OCI-LY1 (cell line): ENCODE data around the gene SLC12A6.

Experiments
- H2AFZ ChIP-seq: fragments of 200-600 bp; sonication (generic), shearing (Covaris generic); 2 replicates; pipeline ENCODE4 v1.6.0; 2014; ENCODE audit warnings: antibody characterized with exemption, mild to moderate bottlenecking, low read length
- H3F3A ChIP-seq: fragments of 200-600 bp; sonication (generic), shearing (Covaris generic); 2 replicates; pipeline ENCODE4 v1.6.0; 2014; ENCODE audit warnings: mild to moderate bottlenecking, antibody characterized with exemption, low read length, moderate library complexity; ENCODE audit not compliant: insufficient read depth
- H3K27ac ChIP-seq: fragments of 200-600 bp; sonication (generic); 2 replicates; pipeline ENCODE4 v1.5.1; 2014; ENCODE audit warnings: low read length, mixed run types, mild to moderate bottlenecking, low read depth; ENCODE audit not compliant: poor library complexity, severe bottlenecking
- H3K27me3 ChIP-seq: fragments of 200-600 bp; sonication (generic); 2 replicates; pipeline ENCODE4 v1.6.0; 2014; ENCODE audit warnings: antibody characterized with exemption, mild to moderate bottlenecking, low read length, moderate library complexity; ENCODE audit not compliant: insufficient read depth
- H3K36me3 ChIP-seq: fragments of 200-600 bp; sonication (generic); 2 replicates; pipeline ENCODE4 v1.6.1; 2014; ENCODE audit warnings: mild to moderate bottlenecking, antibody characterized with exemption, low read length, moderate library complexity, mixed read lengths; ENCODE audit not compliant: insufficient read depth
- H3K4me1 ChIP-seq: fragments of 200-600 bp; sonication (generic); 2 replicates; pipeline ENCODE4 v1.5.1; 2014; ENCODE audit warnings: mild to moderate bottlenecking, low read length, moderate library complexity; ENCODE audit not compliant: insufficient read depth, severe bottlenecking
- H3K4me2 ChIP-seq: fragments of 200-600 bp; sonication (generic), shearing (Covaris generic); 2 replicates; pipeline ENCODE4 v1.6.1; 2014; ENCODE audit warnings: low read length
- H3K4me3 ChIP-seq: fragments of 200-600 bp; sonication (generic); 2 replicates; pipeline ENCODE4 v1.5.1; 2014; ENCODE audit warnings: low read length, low read depth, mild to moderate bottlenecking, mixed read lengths; ENCODE audit not compliant: poor library complexity, severe bottlenecking
- H3K79me2 ChIP-seq: fragments of 200-600 bp; shearing (Covaris generic); 2 replicates; pipeline ENCODE4 v1.6.1; 2016; ENCODE audit warnings: mixed run types, low read length, mixed read lengths; ENCODE audit not compliant: insufficient read depth
- H3K9ac ChIP-seq: fragments of 200-600 bp; sonication (generic), shearing (Covaris generic); 2 replicates; pipeline ENCODE4 v1.6.1; 2014; ENCODE audit warnings: mild to moderate bottlenecking, low read length, mixed read lengths
- H3K9me2 ChIP-seq: fragments of 200-600 bp; sonication (generic), shearing (Covaris generic); 2 replicates; pipeline ENCODE4 v1.6.1; 2014; ENCODE audit warnings: low read depth, mild to moderate bottlenecking, low read length, mixed read lengths
- H3K9me3 ChIP-seq: fragments of 200-600 bp; shearing (Covaris generic); 2 replicates; pipeline ENCODE4 v1.6.1; 2014; ENCODE audit warnings: low read length, mixed read lengths
- H4K20me1 ChIP-seq: fragments of 200-600 bp; sonication (generic), shearing (Covaris generic); 2 replicates; pipeline ENCODE4 v1.6.0; 2016; ENCODE audit warnings: mild to moderate bottlenecking, low read length; ENCODE audit not compliant: insufficient read depth
- EZH2 ChIP-seq: fragments of 200-600 bp; sonication (generic), shearing (Covaris generic); IDR thresholded peaks from 2 replicates; pipeline ENCODE4 v1.8.0; 2017; ENCODE audit warnings: borderline replicate concordance, mixed run types, mild to moderate bottlenecking, antibody characterized with exemption, low read length, moderate library complexity, mixed read lengths
- TF ChIP-seq, protein P1 (sequence below): fragments of 200-600 bp; sonication (generic), shearing (Covaris generic); IDR thresholded peaks from 2 replicates; pipeline ENCODE4 v1.5.1; 2017; ENCODE audit warnings: mild to moderate bottlenecking, antibody characterized with exemption, low read length, moderate library complexity, mixed read lengths

The SLC12A6 gene

DNA sequence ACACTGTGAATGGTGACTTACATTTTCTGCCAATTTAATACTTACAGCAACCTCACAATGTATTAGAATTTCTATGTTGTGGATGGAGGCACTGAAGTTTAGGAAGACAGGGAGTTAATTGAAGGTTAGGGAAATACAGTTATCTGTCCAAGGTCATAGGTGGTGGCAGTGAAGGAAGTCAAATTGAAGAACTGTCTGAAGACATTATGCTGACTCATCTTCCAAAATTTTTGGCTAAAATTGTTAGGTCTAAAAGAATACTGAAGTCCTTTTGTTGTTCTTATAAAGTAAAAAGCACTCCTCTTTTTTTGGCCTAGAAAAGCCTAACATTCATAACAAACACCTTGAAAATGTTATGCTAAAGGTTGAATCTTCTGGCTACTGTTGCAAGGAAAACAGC lies 85.0 kb downstream of the SLC12A6 start:
- TF ChIP-seq, protein P1, sequence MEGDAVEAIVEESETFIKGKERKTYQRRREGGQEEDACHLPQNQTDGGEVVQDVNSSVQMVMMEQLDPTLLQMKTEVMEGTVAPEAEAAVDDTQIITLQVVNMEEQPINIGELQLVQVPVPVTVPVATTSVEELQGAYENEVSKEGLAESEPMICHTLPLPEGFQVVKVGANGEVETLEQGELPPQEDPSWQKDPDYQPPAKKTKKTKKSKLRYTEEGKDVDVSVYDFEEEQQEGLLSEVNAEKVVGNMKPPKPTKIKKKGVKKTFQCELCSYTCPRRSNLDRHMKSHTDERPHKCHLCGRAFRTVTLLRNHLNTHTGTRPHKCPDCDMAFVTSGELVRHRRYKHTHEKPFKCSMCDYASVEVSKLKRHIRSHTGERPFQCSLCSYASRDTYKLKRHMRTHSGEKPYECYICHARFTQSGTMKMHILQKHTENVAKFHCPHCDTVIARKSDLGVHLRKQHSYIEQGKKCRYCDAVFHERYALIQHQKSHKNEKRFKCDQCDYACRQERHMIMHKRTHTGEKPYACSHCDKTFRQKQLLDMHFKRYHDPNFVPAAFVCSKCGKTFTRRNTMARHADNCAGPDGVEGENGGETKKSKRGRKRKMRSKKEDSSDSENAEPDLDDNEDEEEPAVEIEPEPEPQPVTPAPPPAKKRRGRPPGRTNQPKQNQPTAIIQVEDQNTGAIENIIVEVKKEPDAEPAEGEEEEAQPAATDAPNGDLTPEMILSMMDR, result no peak
- no peak for TF ChIP-seq EZH2
- Histone ChIP-seq H4K20me1 (no peaks in the 10 kb centered on the region), H3K9me2 (no peaks in the 10 kb centered on the region), H3K9me3 (no peaks in the 10 kb centered on the region), H3K27me3 (no peaks in the 10 kb centered on the region), H3K9ac (no peak overlapping the region), H3K4me2 (no peak overlapping the region), H3K36me3 (no peaks in the 10 kb centered on the region), H3K27ac (no peak overlapping the region), H3K4me1 (no peaks in the 10 kb centered on the region), H3K4me3 (no peak overlapping the region), H2AFZ (no peak overlapping the region), H3K79me2 (no peaks in the 10 kb centered on the region), H3F3A (no peaks in the 10 kb centered on the region)

DNA sequence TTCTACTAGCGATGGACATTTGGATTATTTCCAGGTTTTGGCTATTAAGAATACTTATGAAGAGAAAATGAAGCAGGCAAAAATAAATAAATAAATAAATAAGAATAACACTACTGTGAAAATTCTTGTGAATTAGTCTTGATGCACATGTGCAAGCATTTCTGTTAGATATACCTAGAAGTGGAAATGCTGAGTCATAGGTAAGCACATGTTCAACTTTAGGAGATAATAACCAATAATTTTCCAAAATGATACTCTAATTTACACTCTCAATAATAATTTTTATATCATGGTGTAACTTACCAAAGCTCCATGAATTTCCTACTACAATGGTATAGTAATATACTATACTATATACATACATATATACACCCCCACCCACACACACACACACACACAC lies 89.4 kb downstream of the SLC12A6 start:
- H3K27me3 ChIP-seq, result no peaks in the 10 kb centered on the region
- no peaks in the 10 kb centered on the region for H3K36me3 ChIP-seq
- no peaks in the 10 kb centered on the region for H3F3A ChIP-seq
- no peaks in the 10 kb centered on the region for H3K79me2 ChIP-seq
- no peak overlapping the region for H3K27ac ChIP-seq
- no peaks in the 10 kb centered on the region for H3K9me3 ChIP-seq
- H3K4me3 ChIP-seq, result no peak overlapping the region
- no peaks in the 10 kb centered on the region for H3K9me2 ChIP-seq
- no peak overlapping the region for H3K4me2 ChIP-seq
- TF ChIP-seq, protein P1, result no peak
- no peak for TF ChIP-seq EZH2
- no peak overlapping the region for H2AFZ ChIP-seq
- H3K4me1 ChIP-seq, result no peaks in the 10 kb centered on the region
- H4K20me1 ChIP-seq, result no peaks in the 10 kb centered on the region
- H3K9ac ChIP-seq, result no peak overlapping the region

DNA sequence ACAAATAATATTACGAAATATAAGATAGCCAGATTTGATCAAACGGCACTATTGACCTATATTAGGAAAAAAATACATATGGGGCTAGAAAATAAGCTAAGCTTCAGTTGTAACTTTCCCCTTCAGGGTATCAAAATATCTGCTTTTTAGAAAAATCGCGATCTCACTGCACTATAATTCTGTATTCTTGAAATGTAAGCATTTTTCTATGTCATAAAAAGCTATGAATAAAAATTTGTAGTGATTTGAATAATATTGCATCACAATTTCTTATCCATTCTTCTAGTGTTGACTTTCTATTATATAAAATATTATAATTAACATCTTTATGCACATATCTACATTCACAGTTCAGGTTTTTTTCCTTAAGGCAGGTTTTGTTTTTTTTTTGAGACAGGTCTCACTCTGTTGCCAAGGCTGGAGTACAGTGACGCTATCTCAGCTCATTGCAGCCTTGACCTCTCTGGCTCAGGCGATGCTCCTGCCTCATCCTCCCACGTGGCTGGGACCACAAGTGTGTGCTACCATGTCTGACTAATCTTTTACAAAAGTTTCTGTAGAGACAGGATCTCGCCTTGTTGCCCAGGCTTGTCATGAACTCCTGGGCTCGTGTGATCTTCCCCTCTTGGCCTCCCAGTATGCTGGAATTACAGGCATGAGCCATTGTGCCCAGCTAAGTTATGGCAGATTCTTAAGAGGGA lies 91.2 kb downstream of the SLC12A6 start:
- H2AFZ ChIP-seq, result no peak overlapping the region
- no peaks in the 10 kb centered on the region for H3K9me3 ChIP-seq
- no peaks in the 10 kb centered on the region for H3K4me1 ChIP-seq
- H4K20me1 ChIP-seq, result no peaks in the 10 kb centered on the region
- H3K36me3 ChIP-seq, result no peaks in the 10 kb centered on the region
- H3K4me2 ChIP-seq, result no peak overlapping the region
- H3K27me3 ChIP-seq, result no peaks in the 10 kb centered on the region
- H3K9ac ChIP-seq, result no peak overlapping the region
- no peaks in the 10 kb centered on the region for H3K9me2 ChIP-seq
- H3F3A ChIP-seq, result no peaks in the 10 kb centered on the region
- H3K79me2 ChIP-seq, result no peaks in the 10 kb centered on the region
- no peak for TF ChIP-seq EZH2
- no peak overlapping the region for H3K4me3 ChIP-seq
- no peak overlapping the region for H3K27ac ChIP-seq

DNA sequence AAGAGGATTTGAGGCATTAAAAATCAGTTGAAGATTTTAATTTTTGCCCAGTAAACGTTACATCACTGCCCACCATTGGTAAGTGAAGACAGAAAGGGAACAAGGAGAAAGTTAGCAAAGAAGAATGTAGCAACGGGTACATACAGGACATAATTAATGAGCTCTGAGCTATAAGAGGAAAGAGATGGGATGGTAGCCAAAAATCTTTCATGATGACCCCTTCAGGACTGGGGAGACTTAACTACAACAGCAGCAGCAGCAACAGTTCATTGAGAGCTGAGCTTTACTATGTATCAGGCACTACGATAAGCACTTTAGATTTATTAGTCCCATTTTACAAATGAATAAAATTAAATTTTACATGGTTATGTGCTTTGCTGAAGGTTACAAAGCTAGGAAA lies 94.4 kb downstream of the SLC12A6 start:
- Histone ChIP-seq H3K9me2 (no peaks in the 10 kb centered on the region), H2AFZ (no peak overlapping the region), H3K36me3 (no peaks in the 10 kb centered on the region), H3K9me3 (no peaks in the 10 kb centered on the region), H3K4me1 (no peaks in the 10 kb centered on the region), H3F3A (no peaks in the 10 kb centered on the region), H3K4me2 (no peak overlapping the region), H3K79me2 (no peaks in the 10 kb centered on the region), H3K27me3 (no peaks in the 10 kb centered on the region), H3K9ac (no peak overlapping the region), H4K20me1 (no peaks in the 10 kb centered on the region), H3K4me3 (no peak overlapping the region), H3K27ac (no peak overlapping the region)
- TF ChIP-seq EZH2, result no peak
- TF ChIP-seq, protein P1, result no peak
